HuH-7 (cell line): Measurements from ENCODE around the gene MED28.
"Not testable (repeated sequence)": the region's sequence is repeated elsewhere in the genome, so short reads cannot be mapped to it uniquely, and the experiment has no call there.

Experiments used
- DNase-seq: peaks from one replicate; pipeline ENCODE4 v3.0.0; 2011; ENCODE audit warnings: low spot score

Gene MED28

GRCh38 chr4:17614416-17615299, at the start of gene MED28:
Gene MED28 (plus strand): TSS chr4:17614641. CDS start chr4:17614655, 14 bp downstream.
- DNase-seq: peak; percentile 98

- DNase-seq: no peak
Observed at GRCh38 chr4:17565846-17566245, 48.6 kb upstream of the MED28 start.

GRCh38 chr4:17567271-17567670, 47.2 kb upstream of the MED28 start:
- DNase-seq: no peak

GRCh38 chr4:17574206-17574605, 40.2 kb upstream of the MED28 start:
- DNase-seq: no peak

- not testable (repeated sequence) for DNase-seq
Observed at GRCh38 chr4:17575177-17575576, 39.3 kb upstream of the MED28 start.

- peak; percentile 94 for DNase-seq
Observed at GRCh38 chr4:17576932-17577664, 37.3 kb upstream of the MED28 start, which contains the start of gene LAP3. Gene LAP3 (plus strand): TSS chr4:17577198. CDS start chr4:17577466, 268 bp downstream.

- peak; percentile 57 for DNase-seq
Observed at GRCh38 chr4:17577665-17578481, 36.6 kb upstream of the MED28 start.

- DNase-seq: no peak
Observed at GRCh38 chr4:17578482-17578891, 36.0 kb upstream of the MED28 start.

GRCh38 chr4:17580969-17581368, 33.5 kb upstream of the MED28 start:
- no peak for DNase-seq

GRCh38 chr4:17583276-17583675, 31.2 kb upstream of the MED28 start:
- no peak for DNase-seq

GRCh38 chr4:17583941-17584340, 30.5 kb upstream of the MED28 start:
- DNase-seq: no peak

- no peak for DNase-seq
Observed at GRCh38 chr4:17584521-17585213, 29.8 kb upstream of the MED28 start.

- no peak for DNase-seq
Observed at GRCh38 chr4:17587094-17587822, 27.2 kb upstream of the MED28 start.

GRCh38 chr4:17589355-17589754, 25.1 kb upstream of the MED28 start:
- no peak for DNase-seq

- no peak for DNase-seq
Observed at GRCh38 chr4:17595471-17596005, 18.9 kb upstream of the MED28 start.

GRCh38 chr4:17597517-17597916, 16.9 kb upstream of the MED28 start:
- DNase-seq: peak; percentile 45

GRCh38 chr4:17599826-17600225, 14.6 kb upstream of the MED28 start:
- no peak for DNase-seq

- no peak for DNase-seq
Observed at GRCh38 chr4:17605236-17605635, 9.2 kb upstream of the MED28 start.

- no peak for DNase-seq
Observed at GRCh38 chr4:17613761-17614415, 553 bp upstream of the MED28 start.

- no peak for DNase-seq
Observed at GRCh38 chr4:17616283-17616682, 1.8 kb downstream of the MED28 start.
